H9 (cell line): ENCODE measurements around the gene PARP9. TPM values are rescaled to one million over a fixed set of nuclear protein-coding genes. Genes with fewer than 3 reads are reported as not detected.
A peak's percentile ranks its signal among the peaks of the same experiment; 100 is the strongest.

ENCODE experiments used
- DNase-seq: peaks from one replicate; pipeline ENCODE4 v3.0.0-alpha.2; 2017
- H2AFZ ChIP-seq: one replicate; pipeline ENCODE4 v1.6.1; 2013; ENCODE audit warnings: mild to moderate bottlenecking, low read length, control low read depth, moderate library complexity
- H2AK5ac ChIP-seq: 2 replicates; pipeline ENCODE4 v1.6.1; 2013; ENCODE audit warnings: low read length, control low read depth, mixed read lengths; ENCODE audit not compliant: insufficient read length
- H2BK120ac ChIP-seq: one replicate; pipeline ENCODE4 v1.6.1; 2013; ENCODE audit warnings: low read depth, mild to moderate bottlenecking, low read length, control low read depth, inconsistent platforms; ENCODE audit not compliant: poor library complexity, severe bottlenecking
- H2BK12ac ChIP-seq: 2 replicates; pipeline ENCODE4 v1.6.1; 2013; ENCODE audit warnings: low read length, control low read depth, mixed read lengths, low read depth; ENCODE audit not compliant: insufficient read length
- H2BK15ac ChIP-seq: 2 replicates; pipeline ENCODE4 v1.6.1; 2013; ENCODE audit warnings: low read depth, low read length, control low read depth
- H2BK20ac ChIP-seq: one replicate; pipeline ENCODE4 v1.6.1; 2013; ENCODE audit warnings: low read depth, mild to moderate bottlenecking, low read length, control low read depth, inconsistent platforms; ENCODE audit not compliant: poor library complexity, severe bottlenecking
- H2BK5ac ChIP-seq: 2 replicates; pipeline ENCODE4 v1.6.1; 2013; ENCODE audit warnings: low read length, control low read depth, mixed read lengths; ENCODE audit not compliant: insufficient read length
- H3K14ac ChIP-seq: 2 replicates; pipeline ENCODE4 v1.6.1; 2013; ENCODE audit warnings: low read length, control low read depth; ENCODE audit not compliant: insufficient read depth
- H3K18ac ChIP-seq: 2 replicates; pipeline ENCODE4 v1.6.1; 2013; ENCODE audit warnings: low read depth, mild to moderate bottlenecking, mixed read lengths, low read length, control low read depth; ENCODE audit not compliant: insufficient read length
- H3K23ac ChIP-seq: 2 replicates; pipeline ENCODE4 v1.6.1; 2013; ENCODE audit warnings: low read length, control low read depth, mixed read lengths, low read depth; ENCODE audit not compliant: insufficient read length
- H3K23me2 ChIP-seq: 2 replicates; pipeline ENCODE4 v1.6.1; 2013; ENCODE audit warnings: low read depth, mild to moderate bottlenecking, mixed read lengths, low read length, control low read depth; ENCODE audit not compliant: insufficient read length, poor library complexity, severe bottlenecking
- H3K27ac ChIP-seq: 2 replicates; pipeline ENCODE4 v1.5.1; 2013; ENCODE audit warnings: low read length, control low read depth, mixed read lengths, low read depth; ENCODE audit not compliant: insufficient read length
- H3K27me3 ChIP-seq: 2 replicates; pipeline ENCODE4 v1.6.1; 2013; ENCODE audit warnings: low read length, control low read depth, inconsistent platforms; ENCODE audit not compliant: insufficient read depth
- H3K4ac ChIP-seq: 2 replicates; pipeline ENCODE4 v1.6.1; 2013; ENCODE audit warnings: low read depth, mild to moderate bottlenecking, control low read depth, inconsistent platforms, low read length, moderate library complexity
- H3K4me1 ChIP-seq: 2 replicates; pipeline ENCODE4 v1.6.1; 2013; ENCODE audit warnings: low read length, control low read depth, inconsistent platforms; ENCODE audit not compliant: insufficient read depth
- H3K4me2 ChIP-seq: 2 replicates; pipeline ENCODE4 v1.6.1; 2013; ENCODE audit warnings: low read length, control low read depth, mixed read lengths; ENCODE audit not compliant: insufficient read length, insufficient read depth
- H3K56ac ChIP-seq: 2 replicates; pipeline ENCODE4 v1.6.1; 2013; ENCODE audit warnings: low read depth, mild to moderate bottlenecking, mixed read lengths, low read length, control low read depth; ENCODE audit not compliant: insufficient read length
- H3K79me1 ChIP-seq: 2 replicates; pipeline ENCODE4 v1.6.1; 2013; ENCODE audit warnings: low read depth, mild to moderate bottlenecking, moderate library complexity, low read length, control low read depth, inconsistent platforms; ENCODE audit not compliant: insufficient read depth, poor library complexity, severe bottlenecking
- H3K79me2 ChIP-seq: 2 replicates; pipeline ENCODE4 v1.6.1; 2013; ENCODE audit warnings: low read length, control low read depth, inconsistent platforms; ENCODE audit not compliant: insufficient read depth
- H3K9ac ChIP-seq: 2 replicates; pipeline ENCODE4 v1.6.1; 2013; ENCODE audit warnings: low read length, control low read depth, mixed read lengths; ENCODE audit not compliant: insufficient read length; ENCODE audit errors: extremely low read depth
- H3K9me3 ChIP-seq: one replicate; pipeline ENCODE4 v1.6.1; 2013; ENCODE audit warnings: low read depth, low read length, inconsistent platforms; ENCODE audit not compliant: control insufficient read depth
- H3T11ph ChIP-seq: one replicate; pipeline ENCODE4 v1.6.1; 2013; ENCODE audit warnings: mild to moderate bottlenecking, low read length, control low read depth, inconsistent platforms
- H4K20me1 ChIP-seq: one replicate; pipeline ENCODE4 v1.6.1; 2013; ENCODE audit not compliant: control insufficient read depth, insufficient read length, insufficient read depth
- H4K5ac ChIP-seq: 2 replicates; pipeline ENCODE4 v1.6.1; 2013; ENCODE audit warnings: low read depth, mild to moderate bottlenecking, mixed read lengths, low read length, control low read depth; ENCODE audit not compliant: insufficient read length
- H4K8ac ChIP-seq: replicated peaks from 2 replicates; pipeline ENCODE4 v1.6.1; 2013; ENCODE audit warnings: low read length, control low read depth, mixed read lengths, low read depth; ENCODE audit not compliant: insufficient read length
- H4K91ac ChIP-seq: 2 replicates; pipeline ENCODE4 v1.6.1; 2013; ENCODE audit warnings: low read depth, mild to moderate bottlenecking, moderate library complexity, mixed read lengths, low read length, control low read depth; ENCODE audit not compliant: insufficient read length
- H3K27ac Mint-ChIP-seq, 3 experiments: 2 replicates in 2 of 3; 3 replicates in 1 of 3; pipeline ENCODE4 v1.8.0; 2020 to 2021; ENCODE audit warnings: mixed read lengths in 3 of 3, mild to moderate bottlenecking in 1 of 3, moderate library complexity in 1 of 3
- H3K27me3 Mint-ChIP-seq: 2 replicates; pipeline ENCODE4 v1.8.0; 2021; ENCODE audit warnings: low read depth, mild to moderate bottlenecking, moderate library complexity, mixed read lengths
- H3K36me3 Mint-ChIP-seq, 3 experiments: 2 replicates in 2 of 3; 3 replicates in 1 of 3; pipeline ENCODE4 v1.8.0; 2020 to 2021; ENCODE audit warnings: low read depth in 3 of 3, mixed read lengths in 3 of 3; ENCODE audit not compliant: insufficient read depth in 1 of 3
- H3K4me1 Mint-ChIP-seq, 2 experiments: 2 replicates each; pipeline ENCODE4 v1.8.0; 2020; ENCODE audit warnings: mixed read lengths in 2 of 2
- H3K4me3 Mint-ChIP-seq, 2 experiments: 2 replicates in 1 of 2; 3 replicates in 1 of 2; pipeline ENCODE4 v1.8.0; 2020 to 2021; ENCODE audit warnings: mild to moderate bottlenecking in 2 of 2, mixed read lengths in 2 of 2, moderate library complexity in 1 of 2
- H3K9me3 Mint-ChIP-seq, 2 experiments: 2 replicates in 1 of 2; 3 replicates in 1 of 2; pipeline ENCODE4 v1.8.0; 2020; ENCODE audit warnings: mild to moderate bottlenecking in 2 of 2, mixed read lengths in 2 of 2, moderate library complexity in 1 of 2
- CTCF ChIP-seq: fragments of 200-600 bp; sonication (generic); conservative IDR thresholded peaks from 3 replicates; pipeline ENCODE4 v1.8.0; 2021; ENCODE audit warnings: antibody characterized with exemption, mild to moderate bottlenecking
- WGBS: extraction: QIAGEN DNeasy Blood & Tissue Kit; methylation state at CpG from one replicate; pipeline ENCODE4 v1.1.7; 2013; ENCODE audit warnings: missing lambda C conversion rate, low lambda C conversion rate, mixed read lengths; ENCODE audit not compliant: insufficient read length; ENCODE audit errors: extremely low coverage; 5-methylcytosine and 5-hydroxymethylcytosine counted together
- total RNA-seq: library from RNA; stranded (reverse); gene quantifications from 2 replicates; pipeline ENCODE4 v1.2.1, GENCODE V29; 2021

Gene PARP9
- total RNA-seq, 1 experiment from 2014 or later = 3.4 TPM

DNA sequence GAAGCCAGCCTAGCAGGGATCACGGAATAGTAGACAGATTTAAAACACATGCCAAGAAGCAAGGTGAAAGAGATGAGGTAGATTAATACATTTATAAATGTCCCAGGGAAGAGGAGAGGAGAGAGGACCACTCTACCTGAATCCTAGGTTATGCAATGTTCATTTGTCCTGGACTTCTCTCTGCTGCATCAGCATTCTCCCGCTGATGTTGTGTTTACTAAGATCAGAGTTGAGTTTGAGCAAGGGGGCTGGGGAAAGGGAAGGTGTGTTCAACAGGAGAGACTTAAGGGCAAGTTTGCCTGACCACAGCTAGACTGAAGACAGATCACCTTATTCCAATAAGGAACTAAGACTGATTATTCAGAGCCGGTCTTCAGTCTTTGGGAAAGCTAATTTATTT, 48.2 kb downstream of the PARP9 start:
- Histone ChIP-seq H3K79me2 (peaks cover 12% of the 10 kb centered on the region; the same call in 1 of the 2 replicates), H3K14ac (no peak overlapping the region), H2BK12ac (no peak overlapping the region), H4K5ac (no peak overlapping the region), H2BK120ac (no peak overlapping the region), H2BK20ac (no peak overlapping the region), H3K27ac (no peak overlapping the region), H2AK5ac (no peak overlapping the region), H3K4me1 (no peaks in the 10 kb centered on the region; the same call in 1 of the 2 replicates), H3K56ac (no peak overlapping the region), H3K79me1 (peaks cover 3% of the 10 kb centered on the region), H3T11ph (no peak overlapping the region), H3K23me2 (peaks cover 11% of the 10 kb centered on the region), H3K18ac (no peak overlapping the region), H2BK5ac (no peak overlapping the region), H4K8ac (no peak overlapping the region), H3K4ac (no peak overlapping the region), H2BK15ac (no peak overlapping the region), H4K91ac (no peak overlapping the region), H3K9ac (no peak overlapping the region), H3K27me3 (no peaks in the 10 kb centered on the region), H2AFZ (no peak overlapping the region), H3K9me3 (no peaks in the 10 kb centered on the region), H3K23ac (no peak overlapping the region), H4K20me1 (no peaks in the 10 kb centered on the region), H3K4me2 (no peak overlapping the region)
- Mint-ChIP-seq H3K4me3 (0 out of 5 replicates have a peak overlapping the region, but pooled peaks of 1 of the 2 experiments have one; percentile 6), H3K36me3 (no peaks in the 10 kb centered on the region), H3K9me3 (peaks cover 0 to 3% of the 10 kb centered on the region in 2 experiments; a peak in 2 of 5 replicates), H3K4me1 (peaks cover 23 to 26% of the 10 kb centered on the region in 2 experiments), H3K27ac (no peak overlapping the region), H3K27me3 (no peaks in the 10 kb centered on the region; the same call in 1 of the 2 replicates)
- TF ChIP-seq CTCF = no peak
- no CpG with 5 or more reads among the region's 3 CpGs for WGBS
- DNase-seq = no peak
